Measurements from ENCODE around the gene OTUB1.

GRCh38 chr11:64007160-64007628 is 21.0 kb downstream of the OTUB1 start:
- no peak for TF ChIP-seq EZH2 (IDR thresholded peaks at IDR 0.05; ENCODE audit: low read depth)
- no peak; the same call in 1 of the 2 replicates for TF ChIP-seq CTCF (conservative IDR thresholded peaks at IDR 0.05)
